GM19099 (cell line): Measurements from ENCODE around the gene GREB1.

ENCODE experiments used
- POLR2A ChIP-seq: IDR thresholded peaks from 3 replicates; pipeline ENCODE4 v1.6.1; 2011; ENCODE audit warnings: low read depth; ENCODE audit not compliant: insufficient read length; ENCODE audit errors: extremely low read depth

GREB1 gene

GRCh38 chr2:11657646-11658045 lies 123.8 kb downstream of the GREB1 start:
- TF ChIP-seq POLR2A: no peak

- TF ChIP-seq POLR2A: no peak
Measured at GRCh38 chr2:11658208-11659114, 124.6 kb downstream of the GREB1 start.

DNA sequence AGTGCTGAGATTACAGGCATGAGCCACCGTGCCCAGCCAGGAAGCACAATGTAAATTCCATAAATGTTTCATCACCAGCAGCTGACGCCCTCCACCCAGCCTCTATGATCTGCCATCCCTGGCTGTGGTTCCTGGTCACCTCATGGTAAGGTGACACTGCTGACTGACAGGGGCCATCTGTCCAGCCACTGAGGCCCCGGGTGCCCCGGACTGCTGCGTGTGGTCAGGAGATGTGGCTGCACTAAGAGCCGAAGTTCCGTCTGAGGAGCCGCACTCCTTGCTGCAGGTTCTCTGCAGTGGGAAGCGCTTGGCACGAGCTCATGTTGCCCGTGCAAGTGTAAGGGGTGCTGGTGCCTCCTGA lies 125.2 kb downstream of the GREB1 start:
- TF ChIP-seq POLR2A: no peak

- no peak for TF ChIP-seq POLR2A
Measured at GRCh38 chr2:11659851-11660250, 126.0 kb downstream of the GREB1 start.

DNA sequence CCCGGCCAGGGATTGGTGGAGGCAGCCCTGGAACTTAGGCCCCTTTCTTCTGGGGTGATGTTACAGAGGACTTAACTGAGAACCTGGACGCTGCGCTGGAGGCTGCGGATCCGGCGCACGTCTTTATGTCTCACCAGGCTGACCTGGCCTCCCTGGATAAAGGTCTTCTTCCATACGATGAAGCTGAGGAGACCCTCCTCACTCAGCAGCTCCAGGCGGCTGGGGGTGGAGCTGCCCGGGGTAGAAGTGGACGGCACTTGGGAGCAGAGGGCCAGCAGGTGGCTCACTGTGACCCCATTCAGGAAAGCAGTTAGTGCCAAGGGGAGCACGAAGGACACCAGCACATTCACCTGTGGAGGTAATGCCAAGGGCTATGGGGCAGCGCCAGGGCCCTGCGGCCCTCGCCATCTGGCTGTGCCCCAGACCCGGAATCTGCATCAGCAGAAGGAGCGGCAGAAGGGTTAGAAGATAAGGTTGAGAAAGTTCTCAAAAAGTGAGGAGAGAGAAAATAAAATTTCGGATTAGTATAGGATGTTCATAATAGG lies 128.1 kb downstream of the GREB1 start:
- TF ChIP-seq POLR2A: no peak

GRCh38 chr2:11662882-11663281 lies 129.0 kb downstream of the GREB1 start:
- TF ChIP-seq POLR2A: no peak

- no peak for TF ChIP-seq POLR2A
Measured at GRCh38 chr2:11663427-11663826, 129.6 kb downstream of the GREB1 start.

DNA sequence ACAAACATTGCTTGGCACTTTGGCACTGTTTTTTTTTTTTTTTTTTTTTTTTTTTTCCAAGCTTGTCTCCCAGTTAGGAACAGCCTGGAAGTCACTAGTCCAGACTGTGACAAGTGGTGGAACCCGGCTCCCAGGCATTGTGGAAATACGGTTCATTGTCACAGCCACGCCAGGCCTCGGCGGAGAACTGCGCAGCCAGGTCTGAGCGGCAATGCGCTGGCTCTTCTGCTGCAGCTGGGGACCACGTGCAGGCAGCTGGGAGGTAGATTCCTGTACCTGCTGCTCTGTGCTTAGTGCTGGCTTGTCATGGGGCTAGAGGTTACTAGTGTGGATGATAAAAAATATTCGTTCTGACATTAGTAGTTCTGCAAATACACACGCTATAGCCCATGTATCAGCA lies 131.2 kb downstream of the GREB1 start:
- no peak for TF ChIP-seq POLR2A

DNA sequence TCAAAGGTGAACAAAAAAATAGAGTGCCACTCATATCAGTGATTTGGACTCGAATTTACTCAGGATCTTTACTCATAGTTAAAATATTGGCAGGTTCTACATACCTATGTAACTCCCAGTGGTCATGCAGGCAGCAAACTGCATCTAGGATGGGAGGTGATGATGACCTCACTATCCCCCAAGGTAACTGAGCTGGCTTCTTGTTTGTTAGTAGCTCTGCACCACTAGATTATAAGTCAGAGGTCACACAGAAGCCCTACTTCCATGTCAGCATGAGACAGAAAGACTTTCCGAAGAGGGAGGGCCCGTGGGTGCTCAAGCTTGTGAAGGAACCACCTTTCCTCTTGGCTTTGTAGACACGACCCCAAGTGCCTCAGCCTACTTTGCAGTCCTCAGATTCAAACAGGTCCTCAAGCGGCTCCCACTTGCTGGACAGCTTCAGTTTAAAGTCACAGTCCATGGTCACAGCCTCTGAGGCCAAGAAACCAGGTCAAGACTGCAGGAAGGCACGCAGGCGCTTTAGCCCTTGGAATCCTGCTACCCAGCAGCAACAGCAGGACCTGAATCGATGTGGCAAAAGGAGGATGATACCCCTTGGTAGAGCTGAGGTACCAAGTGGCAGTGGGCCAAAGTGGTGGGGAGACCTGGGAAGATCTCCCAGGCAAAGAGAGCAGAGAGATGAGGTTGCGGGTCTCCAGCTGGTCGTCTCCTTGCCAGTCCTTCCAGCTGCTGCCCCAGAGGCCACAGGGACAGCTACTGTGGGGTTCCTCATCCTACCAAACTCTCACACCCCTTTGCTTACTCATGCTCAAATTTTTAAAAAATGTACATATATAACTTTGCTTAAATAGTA lies 131.9 kb downstream of the GREB1 start:
- no peak for TF ChIP-seq POLR2A

DNA sequence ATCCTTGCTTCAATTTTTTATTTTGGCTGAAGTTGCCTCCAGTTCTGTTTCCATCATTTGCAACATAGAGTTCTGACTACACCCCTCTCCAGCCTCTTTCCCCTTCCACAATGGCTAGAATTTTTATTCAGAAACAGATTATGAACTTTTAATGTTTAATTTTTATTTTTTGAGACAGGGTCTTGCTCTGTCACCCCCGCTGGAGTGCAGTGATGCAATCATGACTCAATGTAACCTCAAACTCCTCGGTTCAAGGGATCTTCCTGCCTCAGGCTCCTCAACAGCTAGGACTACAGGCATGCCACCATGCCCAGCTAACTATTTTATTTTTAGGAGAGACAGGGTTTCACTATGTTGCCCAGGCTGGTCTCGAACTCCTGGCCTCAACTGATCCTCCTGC lies 133.3 kb downstream of the GREB1 start:
- TF ChIP-seq POLR2A: no peak

DNA sequence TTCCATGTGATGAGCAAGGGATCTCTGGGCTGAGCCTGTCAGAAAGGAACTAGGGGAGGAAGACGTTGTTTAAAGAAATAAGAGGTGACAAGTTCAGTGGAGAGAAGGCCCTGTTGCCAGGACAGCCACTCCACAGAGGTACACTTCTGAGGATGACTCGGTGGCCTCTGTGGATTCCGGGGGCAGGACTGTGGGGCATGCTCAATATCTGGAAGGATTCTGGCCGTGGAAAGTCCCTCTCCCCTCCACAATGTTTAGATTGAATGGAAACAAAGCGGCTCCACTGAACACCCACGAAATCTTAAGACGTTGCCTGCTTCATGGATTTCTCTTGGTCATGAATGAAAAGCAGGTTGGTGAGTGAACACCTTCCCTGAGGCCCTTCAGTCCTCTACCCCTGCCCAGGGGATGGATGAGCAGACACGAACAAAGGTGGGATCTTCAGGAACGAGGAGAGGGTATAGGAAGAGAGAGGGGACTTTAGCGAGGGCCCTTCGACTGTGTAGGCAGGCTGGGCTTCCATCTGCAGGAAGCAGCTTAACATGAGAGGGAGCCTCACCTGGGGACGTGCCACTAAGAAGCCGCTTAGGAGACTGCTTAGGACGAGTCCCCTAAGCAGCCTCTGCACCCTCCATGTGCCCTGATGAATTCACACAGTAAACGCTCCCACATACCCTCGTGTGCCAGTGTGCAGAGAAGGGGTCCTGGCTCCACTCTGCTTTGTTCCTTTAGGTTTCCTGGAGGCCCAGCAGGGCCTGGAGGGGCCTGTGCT lies 134.2 kb downstream of the GREB1 start:
- TF ChIP-seq POLR2A: no peak

DNA sequence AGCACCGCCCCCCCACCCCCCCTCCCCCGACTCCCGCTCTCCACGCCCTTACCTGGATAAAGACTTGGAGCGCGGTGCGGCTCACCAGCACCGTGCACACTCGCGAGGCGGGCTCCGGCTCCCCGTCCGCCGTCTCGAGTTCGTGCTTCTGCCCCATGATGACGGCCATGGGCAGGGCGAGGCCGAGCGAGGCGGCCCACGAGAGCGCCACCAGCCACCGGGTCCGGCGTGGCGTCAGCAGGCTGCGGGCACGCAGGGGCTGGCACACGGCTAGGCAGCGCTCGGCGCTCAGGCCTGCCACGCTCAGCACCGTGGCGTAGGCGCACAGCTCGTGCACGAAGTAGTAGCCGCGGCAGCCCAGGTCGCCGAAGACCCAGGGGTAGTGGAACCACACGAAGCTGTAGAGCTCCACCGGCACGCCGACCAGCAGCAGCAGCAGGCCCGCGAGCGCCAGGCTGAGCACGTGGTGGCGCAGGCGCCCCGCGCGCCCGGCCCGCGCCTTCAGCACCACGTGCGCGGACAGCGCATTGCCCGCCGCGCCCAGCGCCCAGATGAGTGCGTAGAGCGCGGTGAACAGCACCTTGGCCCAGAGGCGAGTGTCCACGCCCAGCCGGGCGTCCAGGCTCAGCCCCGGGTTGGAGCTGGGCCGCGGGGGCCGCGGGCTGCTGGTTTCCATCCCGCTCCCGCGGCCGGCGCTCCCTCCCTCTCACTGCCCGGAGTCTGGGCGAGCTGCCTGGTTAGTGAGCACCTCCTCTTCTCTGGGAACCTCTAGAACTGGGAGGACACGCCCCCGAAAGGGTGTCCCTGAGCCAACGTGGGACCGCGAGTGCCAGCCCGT lies 135.8 kb downstream of the GREB1 start, which contains the start of gene NTSR2:
Gene NTSR2, minus strand, starts transcription at position 742 of the 838 bp plus-strand sequence. Its CDS starts 66 bp downstream, at position 676.
- no peak for TF ChIP-seq POLR2A

- TF ChIP-seq POLR2A: no peak
Measured at GRCh38 chr2:11672407-11672806, 138.6 kb downstream of the GREB1 start.

DNA sequence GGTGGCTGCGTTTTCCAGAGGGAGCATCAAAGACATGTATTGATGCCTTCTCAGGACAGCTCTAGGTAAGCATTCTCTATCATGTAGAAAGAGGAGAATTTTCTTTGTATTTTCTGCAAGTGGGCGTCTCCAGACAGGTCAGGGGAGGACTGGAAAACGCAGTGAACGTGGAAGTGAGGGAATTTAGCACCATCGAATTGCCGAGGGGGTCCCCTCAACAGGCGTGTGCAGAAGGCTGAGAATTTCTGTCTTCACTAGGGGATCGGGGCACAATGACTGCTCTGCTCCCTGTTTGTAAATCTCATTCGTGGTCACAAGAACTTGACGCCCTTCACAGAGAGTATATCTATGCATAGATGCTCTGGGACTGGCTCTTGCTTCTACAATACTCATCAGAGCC lies 141.1 kb downstream of the GREB1 start:
- TF ChIP-seq POLR2A: no peak
